ENCODE results near the gene FBRSL1. TPM values are rescaled to one million over a fixed set of nuclear protein-coding genes. Genes with fewer than 3 reads are reported as not detected.

Gene FBRSL1
- total RNA-seq, 4 donors from 2014 or later = 23.3 to 306 (median 49.7) TPM

- no peak for DNase-seq
- Histone ChIP-seq H3K4me3 (no peak overlapping the region), H3K27ac (no peak overlapping the region), H3K9me3 (no peaks in the 10 kb centered on the region), H3K36me3 (no peaks in the 10 kb centered on the region), H3K4me1 (no peaks in the 10 kb centered on the region), H3K27me3 (no peaks in the 10 kb centered on the region)
- intact Hi-C loops (cut with DNase I; ENCODE audit: low total_unique reads) = no loop called here
- WGBS, 2 donors (ENCODE audit: low coverage in 1 of 2) = 78% methylated on average over 16 of the region's 16 CpGs; no CpG with 5 or more reads in 1 of the 2 donors
- in situ Hi-C loops (cut with MboI; ENCODE audit: low pct_ligation_motif_present in 1 of 4, low pct_unique_long_range_greater_than_20kb in 1 of 4, low sequenced_read_pairs in 3 of 4) = no loop called here
- TF ChIP-seq POLR2AphosphoS5 (IDR thresholded peaks at IDR 0.05) (no peak), EP300 (IDR thresholded peaks at IDR 0.05; ENCODE audit: low read depth) (no peak), POLR2A (IDR thresholded peaks at IDR 0.05) (no peak), CTCF (IDR thresholded peaks at IDR 0.05) (no peak)
Measured at GRCh38 chr12:132478845-132479244, 11.1 kb upstream of the FBRSL1 start.

- intact Hi-C loops (cut with DNase I; ENCODE audit: low total_unique reads) = no loop called here
- TF ChIP-seq POLR2AphosphoS5 (IDR thresholded peaks at IDR 0.05) (no peak), POLR2A (IDR thresholded peaks at IDR 0.05) (no peak), CTCF (IDR thresholded peaks at IDR 0.05) (no peak), EP300 (IDR thresholded peaks at IDR 0.05; ENCODE audit: low read depth) (no peak)
- DNase-seq = no peak
- Histone ChIP-seq H3K27ac (no peak overlapping the region), H3K4me3 (no peak overlapping the region), H3K4me1 (no peaks in the 10 kb centered on the region), H3K36me3 (no peaks in the 10 kb centered on the region), H3K9me3 (no peaks in the 10 kb centered on the region), H3K27me3 (no peaks in the 10 kb centered on the region)
- in situ Hi-C loops (cut with MboI; ENCODE audit: low pct_ligation_motif_present in 1 of 4, low pct_unique_long_range_greater_than_20kb in 1 of 4, low sequenced_read_pairs in 3 of 4) = no loop called here
- 83 to 84% methylated on average over 7 to 13 of the region's 13 CpGs for WGBS, 2 donors (ENCODE audit: low coverage in 1 of 2)
Measured at GRCh38 chr12:132479291-132479690, 10.7 kb upstream of the FBRSL1 start.

GRCh38 chr12:132479938-132480622 is 9.9 kb upstream of the FBRSL1 start:
- Histone ChIP-seq H3K4me3 (no peak overlapping the region), H3K36me3 (no peaks in the 10 kb centered on the region), H3K27ac (no peak overlapping the region), H3K4me1 (no peaks in the 10 kb centered on the region), H3K9me3 (no peaks in the 10 kb centered on the region), H3K27me3 (no peaks in the 10 kb centered on the region)
- no peak for DNase-seq
- in situ Hi-C loops (cut with MboI; ENCODE audit: low pct_ligation_motif_present in 1 of 4, low pct_unique_long_range_greater_than_20kb in 1 of 4, low sequenced_read_pairs in 3 of 4) (no loop called here), intact Hi-C loops (cut with DNase I; ENCODE audit: low total_unique reads) (no loop called here)
- 81% methylated on average over 26 of the region's 38 CpGs; no CpG with 5 or more reads in 1 of the 2 donors for WGBS, 2 donors (ENCODE audit: low coverage in 1 of 2)
- TF ChIP-seq CTCF (IDR thresholded peaks at IDR 0.05) (no peak), EP300 (IDR thresholded peaks at IDR 0.05; ENCODE audit: low read depth) (no peak), POLR2AphosphoS5 (IDR thresholded peaks at IDR 0.05) (no peak), POLR2A (IDR thresholded peaks at IDR 0.05) (no peak)

- H3K4me1 ChIP-seq = no peaks in the 10 kb centered on the region
- TF ChIP-seq EP300 (IDR thresholded peaks at IDR 0.05; ENCODE audit: low read depth) (no peak), POLR2A (IDR thresholded peaks at IDR 0.05) (no peak), POLR2AphosphoS5 (IDR thresholded peaks at IDR 0.05) (no peak), CTCF (IDR thresholded peaks at IDR 0.05) (no peak)
- no peaks in the 10 kb centered on the region for H3K9me3 ChIP-seq
- H3K27me3 ChIP-seq = no peaks in the 10 kb centered on the region
- H3K27ac ChIP-seq = no peak overlapping the region
- no peak overlapping the region for H3K4me3 ChIP-seq
- H3K36me3 ChIP-seq = no peaks in the 10 kb centered on the region
- in situ Hi-C loops (cut with MboI; ENCODE audit: low pct_ligation_motif_present in 1 of 4, low pct_unique_long_range_greater_than_20kb in 1 of 4, low sequenced_read_pairs in 3 of 4) = no loop called here
- intact Hi-C loops (cut with DNase I; ENCODE audit: low total_unique reads) = no loop called here
- no peak for DNase-seq
- 71% methylated on average over 14 of the region's 14 CpGs; no CpG with 5 or more reads in 1 of the 2 donors for WGBS, 2 donors (ENCODE audit: low coverage in 1 of 2)
Measured at GRCh38 chr12:132480623-132481132, 9.3 kb upstream of the FBRSL1 start.

All from transverse colon (tissue), 4 donors.